Gastrocnemius medialis (tissue), 4 donors: ENCODE data around the gene SLC25A26.

Source experiments
- POLR2A ChIP-seq, 2 donors: fragments of 450-650 bp; IDR thresholded peaks; one replicate each; pipeline ENCODE4 v1.6.1; 2017; ENCODE audit warnings: antibody characterized with exemption in 2 of 2, mild to moderate bottlenecking in 2 of 2, moderate library complexity in 2 of 2
- TF ChIP-seq, protein P1 (sequence below), 5 experiments: fragments of 450-650 bp in 3 of 5; fragments of 200-600 bp in 2 of 5; sonication (generic) in 2 of 5; IDR thresholded peaks in 4 of 5; conservative IDR thresholded peaks in 1 of 5; 1 replicate in 4 of 5; 2 replicates in 1 of 5; pipeline ENCODE4 v1.5.1; 2016 to 2019; ENCODE audit warnings: antibody characterized with exemption in 5 of 5, mild to moderate bottlenecking in 3 of 5, moderate library complexity in 3 of 5

DNA sequence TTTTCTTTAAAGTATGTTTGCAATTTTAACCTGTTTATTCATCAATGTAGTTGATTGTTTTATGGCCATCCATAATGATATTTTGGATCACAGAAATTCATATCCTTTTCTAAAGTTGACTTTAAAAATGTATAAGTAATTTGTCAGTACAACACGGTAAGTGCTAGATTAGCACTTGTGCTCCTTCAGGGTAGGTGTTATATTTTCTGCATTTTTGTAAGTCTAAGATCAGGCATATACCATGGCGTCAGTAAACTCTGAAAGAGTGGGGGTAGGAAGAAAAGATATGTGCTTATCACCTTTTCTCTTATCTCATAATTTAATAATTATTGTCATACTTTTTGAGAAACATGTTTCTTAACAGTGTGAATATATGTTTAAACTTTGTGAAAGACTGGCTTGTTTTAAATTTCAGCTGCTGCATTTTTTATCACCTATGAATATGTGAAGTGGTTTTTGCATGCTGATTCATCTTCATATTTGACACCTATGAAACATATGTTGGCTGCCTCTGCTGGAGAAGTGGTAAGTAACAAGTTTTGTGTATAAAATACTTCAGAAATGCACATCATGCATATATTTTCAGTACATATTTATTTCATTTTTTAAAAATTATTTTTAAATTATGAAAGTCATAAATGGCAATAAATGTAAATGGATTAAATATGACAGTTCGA, 22.1 kb downstream of the SLC25A26 start:
- TF ChIP-seq, protein P1, sequence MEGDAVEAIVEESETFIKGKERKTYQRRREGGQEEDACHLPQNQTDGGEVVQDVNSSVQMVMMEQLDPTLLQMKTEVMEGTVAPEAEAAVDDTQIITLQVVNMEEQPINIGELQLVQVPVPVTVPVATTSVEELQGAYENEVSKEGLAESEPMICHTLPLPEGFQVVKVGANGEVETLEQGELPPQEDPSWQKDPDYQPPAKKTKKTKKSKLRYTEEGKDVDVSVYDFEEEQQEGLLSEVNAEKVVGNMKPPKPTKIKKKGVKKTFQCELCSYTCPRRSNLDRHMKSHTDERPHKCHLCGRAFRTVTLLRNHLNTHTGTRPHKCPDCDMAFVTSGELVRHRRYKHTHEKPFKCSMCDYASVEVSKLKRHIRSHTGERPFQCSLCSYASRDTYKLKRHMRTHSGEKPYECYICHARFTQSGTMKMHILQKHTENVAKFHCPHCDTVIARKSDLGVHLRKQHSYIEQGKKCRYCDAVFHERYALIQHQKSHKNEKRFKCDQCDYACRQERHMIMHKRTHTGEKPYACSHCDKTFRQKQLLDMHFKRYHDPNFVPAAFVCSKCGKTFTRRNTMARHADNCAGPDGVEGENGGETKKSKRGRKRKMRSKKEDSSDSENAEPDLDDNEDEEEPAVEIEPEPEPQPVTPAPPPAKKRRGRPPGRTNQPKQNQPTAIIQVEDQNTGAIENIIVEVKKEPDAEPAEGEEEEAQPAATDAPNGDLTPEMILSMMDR (IDR thresholded peaks at IDR 0.05 in 4 of 5, conservative IDR thresholded peaks at IDR 0.05 in 1 of 5): no peak
- no peak for TF ChIP-seq POLR2A (IDR thresholded peaks at IDR 0.05)
